Measurements from ENCODE around the gene MEMO1. TPM values are rescaled to one million over a fixed set of nuclear protein-coding genes. Genes with fewer than 3 reads are reported as not detected.

Gene MEMO1
- total and polyA plus RNA-seq, 2 donors (not counting 1 experiment from before 2014, with no cell fraction given), result 44.8 to 65.8 TPM

DNA sequence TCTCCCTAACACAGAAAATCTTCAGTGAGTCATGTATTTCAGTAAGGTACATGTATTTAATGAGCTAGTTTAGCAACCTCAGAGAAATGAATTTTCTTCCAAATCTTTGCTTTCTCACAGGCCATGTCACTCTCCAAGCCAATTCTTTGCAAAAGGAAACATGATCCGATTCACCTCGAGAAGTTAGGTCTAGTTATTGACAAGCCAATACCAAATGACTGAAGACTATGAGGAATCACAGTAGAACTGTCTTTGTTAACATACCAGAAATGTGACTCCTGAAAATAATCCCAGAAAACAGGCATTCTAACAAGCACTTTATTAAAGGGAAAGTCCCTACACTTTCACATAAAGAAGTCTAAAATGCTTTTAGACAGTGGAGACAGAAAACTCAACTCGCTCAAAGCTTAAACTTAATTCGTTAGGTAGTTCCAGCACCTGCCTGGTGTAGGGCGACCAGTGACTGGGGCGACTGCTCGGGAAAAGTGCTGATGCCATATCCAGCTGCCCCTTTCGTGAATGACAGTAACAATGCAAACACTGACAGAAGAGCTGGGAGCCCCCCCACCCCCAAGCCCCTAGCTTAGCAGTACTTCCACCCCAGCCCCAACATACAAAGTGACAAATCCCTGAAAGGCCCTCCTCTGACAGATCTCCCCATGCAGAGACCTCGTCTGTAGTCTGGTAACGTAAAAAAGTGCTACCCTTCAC lies 1.8 kb downstream of the MEMO1 start:
- ChIA-PET POLR2A (interaction anchor here (0.6 to 1.0 kb wide), 4 partner anchors 10 to 1793 kb away, joined by 4 to 9 read pairs (median 6); partner anchors contain the start of gene SPAST), CTCF (interaction anchor here (0.8 to 1.7 kb wide), 3 partner anchors 11 to 124 kb away, joined by 3 to 7 read pairs (median 4); partner anchors contain the start of gene SPAST)
- Mint-ChIP-seq H3K9me3 (ENCODE audit: insufficient read depth) (no peaks in the 10 kb centered on the region), H3K4me3 (peak overlapping the region; percentile 97), H3K27me3 (no peaks in the 10 kb centered on the region), H3K4me1 (peaks cover 55% of the 10 kb centered on the region), H3K27ac (peak overlapping the region; percentile 94)
- no peak for TF ChIP-seq CTCF (IDR thresholded peaks at IDR 0.05)
- no peak for TF ChIP-seq EZH2 (IDR thresholded peaks at IDR 0.05; ENCODE audit: borderline replicate concordance, insufficient read depth, low read depth, low read length, poor library complexity, severe bottlenecking)
- WGBS (ENCODE audit: insufficient coverage), result 0% methylated on average over 7 of the region's 10 CpGs
- H3K27ac ChIP-seq (ENCODE audit: low read length in 2 of 2), result peak overlapping the region; percentile 54 to 79
- H4K20me1 ChIP-seq (ENCODE audit: control insufficient read depth, insufficient read depth, low read length, poor library complexity, severe bottlenecking), result peaks cover 45% of the 10 kb centered on the region
- DNase-seq, result peak; percentile 12
- no peaks in the 10 kb centered on the region for H3K36me3 ChIP-seq (replicated peaks in 1 of 2; ENCODE audit: control extremely low read depth in 1 of 2, control insufficient read depth in 1 of 2, extremely low read depth in 1 of 2, insufficient read depth in 2 of 2, low read length in 1 of 2)
- peak overlapping the region; percentile 64 to 74 (median 71) for H3K4me3 ChIP-seq (ENCODE audit: control extremely low read depth in 1 of 5, extremely low read depth in 1 of 5, insufficient read depth in 1 of 5, low read depth in 2 of 5, low read length in 4 of 5)
- H3K9ac ChIP-seq (ENCODE audit: low read length), result peak overlapping the region; percentile 77
- peaks cover 56% of the 10 kb centered on the region for H3K79me2 ChIP-seq (ENCODE audit: control insufficient read depth, insufficient read depth, low read length)
- H3K4me2 ChIP-seq (replicated peaks; ENCODE audit: low read depth, low read length, poor library complexity, severe bottlenecking), result peak overlapping the region; percentile 90
- intact Hi-C loops (cut with micrococcal nuclease), result loop anchor here (1.0 to 10.0 kb wide), 2 partner anchors 28 to 64 kb away; no protein-coding TSS in a partner anchor
- ATAC-seq (ENCODE audit: low read depth), result no peak
- H2AFZ ChIP-seq (ENCODE audit: insufficient read depth, low read depth, low read length, poor library complexity, severe bottlenecking), result peak overlapping the region; percentile 77
- H3K4me1 ChIP-seq (ENCODE audit: control insufficient read depth in 2 of 2, insufficient read depth in 2 of 2, low read length in 2 of 2), result peaks cover 29 to 31% of the 10 kb centered on the region in 2 donors
- H3K9me3 ChIP-seq (ENCODE audit: control extremely low read depth in 1 of 3, control insufficient read depth in 2 of 3, insufficient read depth in 1 of 3, low read length in 2 of 3), result no peaks in the 10 kb centered on the region
- no peaks in the 10 kb centered on the region for H3K27me3 ChIP-seq (replicated peaks in 1 of 4; ENCODE audit: control extremely low read depth in 1 of 4, control insufficient read depth in 3 of 4, insufficient read depth in 4 of 4, low read length in 3 of 4)

DNA sequence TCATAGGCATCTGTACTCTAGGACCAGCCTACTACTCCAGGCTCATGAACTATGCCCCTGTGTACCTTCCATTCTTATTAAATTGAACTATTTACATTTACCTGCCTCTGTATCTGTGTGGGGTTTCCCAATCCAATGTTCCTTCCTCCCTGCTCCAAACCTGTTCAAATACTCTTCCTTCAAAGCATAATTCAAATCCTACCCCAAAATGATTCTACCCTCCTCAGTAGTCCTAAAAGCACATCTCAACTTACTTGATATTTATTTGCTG lies 3.8 kb downstream of the MEMO1 start:
- TF ChIP-seq EZH2 (IDR thresholded peaks at IDR 0.05; ENCODE audit: borderline replicate concordance, insufficient read depth, low read depth, low read length, poor library complexity, severe bottlenecking) (no peak), CTCF (IDR thresholded peaks at IDR 0.05) (no peak)
- intact Hi-C loops (cut with micrococcal nuclease), result loop anchor here (10.0 kb wide), 1 partner anchor 62 kb away; no protein-coding TSS in a partner anchor
- CTCF ChIA-PET, result no interaction called here

More for the DNA sequence above, 3.8 kb downstream of the MEMO1 start:
- DNase-seq (no peak), ATAC-seq (ENCODE audit: low read depth) (no peak)
- no peak overlapping the region for H3K4me3 ChIP-seq (ENCODE audit: control extremely low read depth in 1 of 5, extremely low read depth in 1 of 5, insufficient read depth in 1 of 5, low read depth in 2 of 5, low read length in 4 of 5)
- Mint-ChIP-seq H3K27me3 (no peaks in the 10 kb centered on the region), H3K9me3 (ENCODE audit: insufficient read depth) (no peaks in the 10 kb centered on the region), H3K27ac (peak overlapping the region; percentile 54), H3K4me1 (peaks cover 55% of the 10 kb centered on the region), H3K4me3 (peak overlapping the region; percentile 50)
- POLR2A ChIA-PET, result no interaction called here
- H2AFZ ChIP-seq (ENCODE audit: insufficient read depth, low read depth, low read length, poor library complexity, severe bottlenecking), result no peak overlapping the region
- H3K9me3 ChIP-seq (ENCODE audit: control extremely low read depth in 1 of 3, control insufficient read depth in 2 of 3, insufficient read depth in 1 of 3, low read length in 2 of 3), result no peaks in the 10 kb centered on the region
- H3K4me2 ChIP-seq (replicated peaks; ENCODE audit: low read depth, low read length, poor library complexity, severe bottlenecking), result no peak overlapping the region
- no peaks in the 10 kb centered on the region for H3K27me3 ChIP-seq (replicated peaks in 1 of 4; ENCODE audit: control extremely low read depth in 1 of 4, control insufficient read depth in 3 of 4, insufficient read depth in 4 of 4, low read length in 3 of 4)
- no peak overlapping the region for H3K9ac ChIP-seq (ENCODE audit: low read length)
- peaks cover 74% of the 10 kb centered on the region for H3K79me2 ChIP-seq (ENCODE audit: control insufficient read depth, insufficient read depth, low read length)
- H4K20me1 ChIP-seq (ENCODE audit: control insufficient read depth, insufficient read depth, low read length, poor library complexity, severe bottlenecking), result peaks cover 55% of the 10 kb centered on the region
- H3K4me1 ChIP-seq (ENCODE audit: control insufficient read depth in 2 of 2, insufficient read depth in 2 of 2, low read length in 2 of 2), result peaks cover 28 to 31% of the 10 kb centered on the region in 2 donors
- H3K36me3 ChIP-seq (replicated peaks in 1 of 2; ENCODE audit: control extremely low read depth in 1 of 2, control insufficient read depth in 1 of 2, extremely low read depth in 1 of 2, insufficient read depth in 2 of 2, low read length in 1 of 2), result no peaks in the 10 kb centered on the region
- no peak overlapping the region for H3K27ac ChIP-seq (ENCODE audit: low read length in 2 of 2)
